ENCODE results near the gene ADGRG7. TPM values are rescaled to one million over a fixed set of nuclear protein-coding genes. Genes with fewer than 3 reads are reported as not detected.

Gene ADGRG7
- polyA plus RNA-seq, 2 of the 4 experiments (the other 2 are of a cell fraction) = 0.09 TPM; not detected in 1

DNA sequence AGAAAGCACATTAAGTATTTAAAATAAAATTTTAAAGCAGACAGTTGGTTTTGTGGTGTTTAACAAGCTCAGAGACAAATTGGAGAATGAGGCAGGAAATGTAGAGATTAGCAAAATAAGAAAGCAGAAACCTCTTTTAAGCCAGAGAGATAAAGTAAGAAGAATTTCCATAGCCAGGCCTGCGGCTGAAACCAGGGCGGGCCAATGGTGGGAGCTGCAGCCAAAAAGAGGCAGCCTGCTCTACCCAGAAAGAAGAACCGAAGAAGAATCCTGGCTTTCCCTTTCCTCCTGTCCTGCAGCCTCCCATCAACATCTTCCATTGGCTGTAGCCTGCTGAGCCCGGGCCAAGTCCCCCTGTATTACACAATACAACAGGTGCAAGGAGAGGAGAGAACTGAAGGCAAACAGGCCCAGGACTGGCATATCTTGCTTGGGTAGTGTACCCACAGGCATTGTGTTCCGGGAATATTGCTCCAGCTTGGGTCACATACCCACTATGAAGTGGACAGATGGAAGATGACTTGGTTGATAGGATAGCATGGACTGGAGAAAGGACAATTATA, 88.4 kb downstream of the ADGRG7 start (continued):
- TF ChIP-seq, protein P1, sequence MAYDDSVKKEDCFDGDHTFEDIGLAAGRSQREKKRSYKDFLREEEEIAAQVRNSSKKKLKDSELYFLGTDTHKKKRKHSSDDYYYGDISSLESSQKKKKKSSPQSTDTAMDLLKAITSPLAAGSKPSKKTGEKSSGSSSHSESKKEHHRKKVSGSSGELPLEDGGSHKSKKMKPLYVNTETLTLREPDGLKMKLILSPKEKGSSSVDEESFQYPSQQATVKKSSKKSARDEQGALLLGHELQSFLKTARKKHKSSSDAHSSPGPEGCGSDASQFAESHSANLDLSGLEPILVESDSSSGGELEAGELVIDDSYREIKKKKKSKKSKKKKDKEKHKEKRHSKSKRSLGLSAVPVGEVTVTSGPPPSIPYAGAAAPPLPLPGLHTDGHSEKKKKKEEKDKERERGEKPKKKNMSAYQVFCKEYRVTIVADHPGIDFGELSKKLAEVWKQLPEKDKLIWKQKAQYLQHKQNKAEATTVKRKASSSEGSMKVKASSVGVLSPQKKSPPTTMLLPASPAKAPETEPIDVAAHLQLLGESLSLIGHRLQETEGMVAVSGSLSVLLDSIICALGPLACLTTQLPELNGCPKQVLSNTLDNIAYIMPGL (CRISPR knock-in tag; IDR thresholded peaks at IDR 0.05; ENCODE audit: borderline replicate concordance) = no peak

DNA sequence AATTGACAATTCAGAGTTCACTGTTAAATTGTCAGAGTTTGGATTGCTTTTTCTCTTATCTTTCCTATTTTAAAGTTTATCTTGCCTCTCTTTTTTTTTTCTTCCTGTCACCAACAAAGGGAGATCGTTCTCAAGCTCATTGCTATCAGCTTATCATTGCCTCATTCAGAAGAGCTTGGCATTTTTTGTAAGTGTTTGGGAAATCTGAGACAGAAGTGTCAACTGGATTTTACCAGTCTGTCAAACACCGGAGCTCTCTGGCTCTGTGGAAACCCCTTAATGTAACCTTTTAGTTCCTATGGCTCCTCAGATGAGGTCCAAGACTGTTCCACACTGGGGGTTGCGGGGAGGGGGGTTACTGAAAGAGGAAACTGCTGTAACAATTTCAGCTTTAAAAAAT, 89.3 kb downstream of the ADGRG7 start:
- Histone ChIP-seq H3K4me1 (no peaks in the 10 kb centered on the region), H3K4me2 (no peak overlapping the region), H3K4me3 (no peak overlapping the region), H3K27ac (no peak overlapping the region), H3K9me3 (no peaks in the 10 kb centered on the region)
- POLR2A ChIA-PET = interaction anchor here (1.0 kb wide), 1 partner anchor 10 kb away, joined by 3 read pairs; no protein-coding TSS in a partner anchor
- ATAC-seq = no peak
- no peak for FAIRE-seq
- CTCF ChIA-PET = interaction anchor here (1.3 kb wide), 1 partner anchor 40 kb away, joined by 4 read pairs; no protein-coding TSS in a partner anchor
- WGBS (ENCODE audit: missing lambda C conversion rate) = 54% methylated on average over 3 of the region's 3 CpGs
- no peak for DNase-seq (ENCODE audit: low read depth in 1 of 2, low spot score in 1 of 2)
- TF ChIP-seq HEYL (CRISPR knock-in tag; IDR thresholded peaks at IDR 0.05) = no peak
- TF ChIP-seq KDM5A (IDR thresholded peaks at IDR 0.05) = no peak
- TF ChIP-seq CBX2 (IDR thresholded peaks at IDR 0.05; ENCODE audit: borderline replicate concordance, low read depth) = no peak
- TF ChIP-seq RNF2 (IDR thresholded peaks at IDR 0.05; ENCODE audit: borderline replicate concordance, low read depth) = no peak
- TF ChIP-seq NFE2L2 (conservative IDR thresholded peaks at IDR 0.05; ENCODE audit: low read length) = no peak
- TF ChIP-seq, protein P2, sequence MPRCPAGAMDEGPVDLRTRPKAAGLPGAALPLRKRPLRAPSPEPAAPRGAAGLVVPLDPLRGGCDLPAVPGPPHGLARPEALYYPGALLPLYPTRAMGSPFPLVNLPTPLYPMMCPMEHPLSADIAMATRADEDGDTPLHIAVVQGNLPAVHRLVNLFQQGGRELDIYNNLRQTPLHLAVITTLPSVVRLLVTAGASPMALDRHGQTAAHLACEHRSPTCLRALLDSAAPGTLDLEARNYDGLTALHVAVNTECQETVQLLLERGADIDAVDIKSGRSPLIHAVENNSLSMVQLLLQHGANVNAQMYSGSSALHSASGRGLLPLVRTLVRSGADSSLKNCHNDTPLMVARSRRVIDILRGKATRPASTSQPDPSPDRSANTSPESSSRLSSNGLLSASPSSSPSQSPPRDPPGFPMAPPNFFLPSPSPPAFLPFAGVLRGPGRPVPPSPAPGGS (IDR thresholded peaks at IDR 0.05) = no peak
- no peak for TF ChIP-seq RFX5 (IDR thresholded peaks at IDR 0.05)
- TF ChIP-seq, protein P1 (CRISPR knock-in tag; IDR thresholded peaks at IDR 0.05; ENCODE audit: borderline replicate concordance) = no peak
- no peak for TF ChIP-seq FOXS1 (CRISPR knock-in tag; IDR thresholded peaks at IDR 0.05)
- TF ChIP-seq HOXB13 (CRISPR knock-in tag; IDR thresholded peaks at IDR 0.05; ENCODE audit: low read depth) = no peak
- no peak for TF ChIP-seq JUNB (IDR thresholded peaks at IDR 0.05)
- no peak for TF ChIP-seq EHMT2 (IDR thresholded peaks at IDR 0.05; ENCODE audit: low read depth)
- TF ChIP-seq FOSB (CRISPR knock-in tag; IDR thresholded peaks at IDR 0.05) = no peak

DNA sequence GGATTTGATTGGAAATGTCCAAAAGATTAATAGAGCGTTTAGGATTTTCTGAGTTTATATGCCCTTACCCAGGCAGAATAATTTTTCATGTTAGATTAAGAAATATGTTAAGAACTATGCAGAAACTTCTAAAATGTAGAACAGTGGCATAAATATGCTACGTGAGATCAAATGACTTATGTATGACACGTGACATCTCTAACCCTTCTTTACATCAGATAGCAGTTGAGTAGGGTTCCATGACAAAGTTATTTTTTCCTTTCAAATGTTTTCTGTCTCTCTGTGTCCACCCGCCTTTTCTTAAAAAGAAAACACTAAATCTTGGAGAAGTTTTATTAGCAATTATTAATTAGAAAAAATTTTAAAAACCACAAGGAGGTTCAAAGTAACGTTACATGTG, 91.3 kb downstream of the ADGRG7 start:
- ATAC-seq = no peak
- Histone ChIP-seq H3K9me3 (no peaks in the 10 kb centered on the region), H3K4me3 (no peak overlapping the region), H3K4me2 (no peak overlapping the region), H3K27ac (no peak overlapping the region), H3K4me1 (no peaks in the 10 kb centered on the region)
- DNase-seq (ENCODE audit: low read depth in 1 of 2, low spot score in 1 of 2) = no peak
- ChIA-PET POLR2A (no interaction called here), CTCF (no interaction called here)
- WGBS (ENCODE audit: missing lambda C conversion rate) = 78% methylated on average over 5 of the region's 5 CpGs
- no peak for FAIRE-seq
- no peak for TF ChIP-seq ZNF302 (CRISPR knock-in tag; IDR thresholded peaks at IDR 0.05)
- no peak for TF ChIP-seq MAZ (IDR thresholded peaks at IDR 0.05; ENCODE audit: borderline replicate concordance, low read depth, low read length)
- no peak for TF ChIP-seq CHD4 (IDR thresholded peaks at IDR 0.05; ENCODE audit: borderline replicate concordance)
- no peak for TF ChIP-seq NFE2L2 (conservative IDR thresholded peaks at IDR 0.05; ENCODE audit: low read length)
- TF ChIP-seq, protein P3, sequence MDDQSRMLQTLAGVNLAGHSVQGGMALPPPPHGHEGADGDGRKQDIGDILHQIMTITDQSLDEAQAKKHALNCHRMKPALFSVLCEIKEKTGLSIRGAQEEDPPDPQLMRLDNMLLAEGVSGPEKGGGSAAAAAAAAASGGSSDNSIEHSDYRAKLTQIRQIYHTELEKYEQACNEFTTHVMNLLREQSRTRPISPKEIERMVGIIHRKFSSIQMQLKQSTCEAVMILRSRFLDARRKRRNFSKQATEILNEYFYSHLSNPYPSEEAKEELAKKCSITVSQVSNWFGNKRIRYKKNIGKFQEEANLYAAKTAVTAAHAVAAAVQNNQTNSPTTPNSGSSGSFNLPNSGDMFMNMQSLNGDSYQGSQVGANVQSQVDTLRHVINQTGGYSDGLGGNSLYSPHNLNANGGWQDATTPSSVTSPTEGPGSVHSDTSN (IDR thresholded peaks at IDR 0.05) = no peak
- TF ChIP-seq ESRRA (IDR thresholded peaks at IDR 0.05; ENCODE audit: borderline replicate concordance, low read length) = no peak
- no peak for TF ChIP-seq SREBF2 (IDR thresholded peaks at IDR 0.05)
- no peak for TF ChIP-seq POLR2A (IDR thresholded peaks at IDR 0.05; ENCODE audit: low read length)
- no peak for TF ChIP-seq KDM5A (IDR thresholded peaks at IDR 0.05)
- no peak for TF ChIP-seq HOXA7 (CRISPR knock-in tag; IDR thresholded peaks at IDR 0.05)
- TF ChIP-seq FOSL2 (IDR thresholded peaks at IDR 0.05) = no peak
- TF ChIP-seq FOSL2 (CRISPR knock-in tag; IDR thresholded peaks at IDR 0.05) = no peak
- no peak for TF ChIP-seq CHD2 (IDR thresholded peaks at IDR 0.05; ENCODE audit: low read length, partially characterized antibody)
- TF ChIP-seq, protein P4, sequence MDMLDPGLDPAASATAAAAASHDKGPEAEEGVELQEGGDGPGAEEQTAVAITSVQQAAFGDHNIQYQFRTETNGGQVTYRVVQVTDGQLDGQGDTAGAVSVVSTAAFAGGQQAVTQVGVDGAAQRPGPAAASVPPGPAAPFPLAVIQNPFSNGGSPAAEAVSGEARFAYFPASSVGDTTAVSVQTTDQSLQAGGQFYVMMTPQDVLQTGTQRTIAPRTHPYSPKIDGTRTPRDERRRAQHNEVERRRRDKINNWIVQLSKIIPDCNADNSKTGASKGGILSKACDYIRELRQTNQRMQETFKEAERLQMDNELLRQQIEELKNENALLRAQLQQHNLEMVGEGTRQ (IDR thresholded peaks at IDR 0.05) = no peak
- TF ChIP-seq, protein P1 (CRISPR knock-in tag; IDR thresholded peaks at IDR 0.05; ENCODE audit: borderline replicate concordance) = no peak
